Breast epithelium (tissue), 3 donors: Measurements from ENCODE around the gene PRPSAP1.

Experiments used
- POLR2AphosphoS5 ChIP-seq, 3 donors: sonication (generic); formaldehyde crosslinking; IDR thresholded peaks; one replicate each; pipeline ENCODE4 v1.6.1; 2017; ENCODE audit warnings: antibody characterized with exemption in 3 of 3
- TF ChIP-seq, protein P1 (sequence below), 3 donors: fragments of 450-650 bp; IDR thresholded peaks; one replicate each; pipeline ENCODE4 v1.5.1; 2016 to 2017; ENCODE audit warnings: antibody characterized with exemption in 3 of 3, mild to moderate bottlenecking in 3 of 3, moderate library complexity in 3 of 3

DNA sequence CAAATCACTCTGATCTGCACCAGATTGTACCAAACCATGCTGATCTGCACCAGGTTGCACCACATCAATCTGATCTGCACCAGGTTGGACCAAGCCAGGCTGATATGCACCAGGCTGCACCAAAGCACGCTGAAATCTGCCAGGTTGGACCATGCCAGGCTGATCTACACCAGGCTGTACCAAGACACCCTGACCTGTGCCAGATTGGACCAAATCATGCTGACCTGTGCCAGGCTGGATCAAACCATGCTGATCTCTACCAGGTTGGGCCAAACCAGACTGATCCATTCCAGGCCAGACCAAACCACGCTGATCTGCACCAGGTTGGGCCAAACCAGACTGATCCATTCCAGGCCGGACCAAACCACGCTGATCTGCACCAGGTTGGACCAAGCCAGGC is 61.1 kb downstream of the PRPSAP1 start:
- TF ChIP-seq, protein P1, sequence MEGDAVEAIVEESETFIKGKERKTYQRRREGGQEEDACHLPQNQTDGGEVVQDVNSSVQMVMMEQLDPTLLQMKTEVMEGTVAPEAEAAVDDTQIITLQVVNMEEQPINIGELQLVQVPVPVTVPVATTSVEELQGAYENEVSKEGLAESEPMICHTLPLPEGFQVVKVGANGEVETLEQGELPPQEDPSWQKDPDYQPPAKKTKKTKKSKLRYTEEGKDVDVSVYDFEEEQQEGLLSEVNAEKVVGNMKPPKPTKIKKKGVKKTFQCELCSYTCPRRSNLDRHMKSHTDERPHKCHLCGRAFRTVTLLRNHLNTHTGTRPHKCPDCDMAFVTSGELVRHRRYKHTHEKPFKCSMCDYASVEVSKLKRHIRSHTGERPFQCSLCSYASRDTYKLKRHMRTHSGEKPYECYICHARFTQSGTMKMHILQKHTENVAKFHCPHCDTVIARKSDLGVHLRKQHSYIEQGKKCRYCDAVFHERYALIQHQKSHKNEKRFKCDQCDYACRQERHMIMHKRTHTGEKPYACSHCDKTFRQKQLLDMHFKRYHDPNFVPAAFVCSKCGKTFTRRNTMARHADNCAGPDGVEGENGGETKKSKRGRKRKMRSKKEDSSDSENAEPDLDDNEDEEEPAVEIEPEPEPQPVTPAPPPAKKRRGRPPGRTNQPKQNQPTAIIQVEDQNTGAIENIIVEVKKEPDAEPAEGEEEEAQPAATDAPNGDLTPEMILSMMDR (IDR thresholded peaks at IDR 0.05): no peak
- no peak for TF ChIP-seq POLR2AphosphoS5 (IDR thresholded peaks at IDR 0.05)
